HepG2 (cell line): ENCODE results near the gene SPTY2D1. TPM values are rescaled to one million over a fixed set of nuclear protein-coding genes. Genes with fewer than 3 reads are reported as not detected.

Source experiments
- ATAC-seq: fragments of 200-7000 bp; cut with Tn5 transposase; 3 replicates; pipeline ENCODE4 v1.9.1; 2020; ENCODE audit warnings: mild to moderate bottlenecking, moderate library complexity
- BruUV-seq: library from RNA; stranded (reverse); fragments of 400-500 nt; replicated peaks from 2 replicates; lab custom pipeline; 2021; lab: Mats Ljungman, UMichigan
- CTCF ChIA-PET: fragments of 300-600 bp; formaldehyde crosslinking; extraction: SDS; loops from one replicate; lab custom pipeline; 2021; ENCODE audit warnings: low total read pairs, inconsistent platforms, low intra/inter-chr PET ratio; lab: Yijun Ruan, JAX
- POLR2A ChIA-PET: fragments of 350-600 bp; sonication (Branson Sonifier 250); formaldehyde crosslinking; loops from one replicate; lab custom pipeline; 2020; ENCODE audit warnings: antibody characterized with exemption, inconsistent platforms; lab: Yijun Ruan, JAX
- DNase-seq: peaks from one replicate; pipeline ENCODE4 v3.0.0-alpha.2; 2015; ENCODE audit warnings: low spot score
- FAIRE-seq: peaks from 3 replicates; lab custom pipeline; 2011; peaks lifted over from hg19 to GRCh38; lab: Jason Lieb, UNC
- H2AFZ ChIP-seq: one replicate; pipeline ENCODE4 v1.6.1; 2011; ENCODE audit warnings: low read length, inconsistent platforms
- H3K27ac ChIP-seq: fragments of 300-600 bp; 3 replicates; pipeline ENCODE4 v1.8.0; 2011; ENCODE audit warnings: mixed run types, mild to moderate bottlenecking, mixed read lengths, low read length, inconsistent platforms; ENCODE audit not compliant: insufficient read depth; ENCODE audit errors: extremely low read length
- H3K27me3 ChIP-seq, 2 experiments: fragments of 200-600 bp in 1 of 2; 2 replicates in 1 of 2; 3 replicates in 1 of 2; pipeline versions ENCODE4 v1.6.0 to v1.8.0; 2011; ENCODE audit warnings: low read length in 2 of 2, mild to moderate bottlenecking in 2 of 2, moderate library complexity in 2 of 2, inconsistent platforms in 1 of 2; ENCODE audit not compliant: insufficient read depth in 2 of 2, control insufficient read depth in 1 of 2
- H3K36me3 ChIP-seq, 2 experiments: fragments of 200-600 bp in 1 of 2; replicated peaks in 1 of 2; 2 replicates in 1 of 2; 3 replicates in 1 of 2; pipeline versions ENCODE4 v1.5.1 to v1.8.0; 2011; ENCODE audit warnings: low read length in 2 of 2, inconsistent platforms in 1 of 2; ENCODE audit not compliant: insufficient read depth in 2 of 2, control insufficient read depth in 1 of 2
- H3K4me1 ChIP-seq: 2 replicates; pipeline ENCODE4 v1.5.1; 2012; ENCODE audit warnings: low read length, inconsistent platforms; ENCODE audit not compliant: insufficient read depth
- H3K4me2 ChIP-seq: 2 replicates; pipeline ENCODE4 v1.6.0; 2011; ENCODE audit warnings: low read depth, low read length, inconsistent platforms
- H3K4me3 ChIP-seq, 3 experiments: fragments of 200-600 bp in 1 of 3; sonication (generic), shearing (Covaris generic) in 1 of 3; replicated peaks in 1 of 3; 2 replicates each; pipeline ENCODE4 v1.5.1; 2011 to 2016; ENCODE audit warnings: low read length in 3 of 3, inconsistent platforms in 2 of 3, low read depth in 2 of 3, mild to moderate bottlenecking in 2 of 3, control low read depth in 1 of 3, mixed read lengths in 1 of 3; ENCODE audit not compliant: insufficient read depth in 1 of 3
- H3K79me2 ChIP-seq: one replicate; pipeline ENCODE4 v1.6.1; 2011; ENCODE audit warnings: low read length, inconsistent platforms; ENCODE audit not compliant: insufficient read depth
- H3K9ac ChIP-seq: 2 replicates; pipeline ENCODE4 v1.6.0; 2011; ENCODE audit warnings: mild to moderate bottlenecking, low read depth, low read length, inconsistent platforms; ENCODE audit not compliant: insufficient read depth
- H3K9me3 ChIP-seq: 2 replicates; pipeline ENCODE4 v1.5.1; 2012; ENCODE audit warnings: mild to moderate bottlenecking, low read length
- H4K20me1 ChIP-seq: 2 replicates; pipeline ENCODE4 v1.6.0; 2011; ENCODE audit warnings: inconsistent platforms, mild to moderate bottlenecking, low read length, moderate library complexity; ENCODE audit not compliant: insufficient read depth
- BRD4 ChIP-seq: sonication (generic); formaldehyde crosslinking; IDR thresholded peaks from 2 replicates; pipeline ENCODE4 v1.4.0; 2020; ENCODE audit warnings: missing genetic modification reagents
- FOXC1 ChIP-seq: sonication (generic); formaldehyde crosslinking; IDR thresholded peaks from 2 replicates; pipeline ENCODE4 v1.8.0; 2022; ENCODE audit warnings: mild to moderate bottlenecking, missing genetic modification reagents, borderline replicate concordance
- TMF1 ChIP-seq: sonication (generic); formaldehyde crosslinking; IDR thresholded peaks from 2 replicates; pipeline ENCODE4 v1.8.1; 2022; ENCODE audit warnings: low read depth, missing genetic modification reagents
- ZFP41 ChIP-seq: sonication (generic); formaldehyde crosslinking; IDR thresholded peaks from 2 replicates; pipeline ENCODE4 v1.4.0; 2020; ENCODE audit warnings: mild to moderate bottlenecking, missing genetic modification reagents, borderline replicate concordance
- ZNF333 ChIP-seq: sonication (generic); formaldehyde crosslinking; IDR thresholded peaks from 2 replicates; pipeline ENCODE4 v1.4.0; 2020; ENCODE audit warnings: mild to moderate bottlenecking, missing genetic modification reagents, borderline replicate concordance
- WGBS: methylation state at CpG from one replicate; pipeline ENCODE4 v1.1.6; 2017; ENCODE audit warnings: low lambda C conversion rate; 5-methylcytosine and 5-hydroxymethylcytosine counted together
- in situ Hi-C: cut with HindIII; loops from 2 replicates; pipeline ENCODE4 v1.10.0; 2017; ENCODE audit warnings: low pct_unique_long_range_greater_than_20kb; ENCODE audit not compliant: extremely low pct_ligation_motif_present
- intact Hi-C: fragments of 100-400 bp; cut with micrococcal nuclease; formaldehyde crosslinking; loops from one replicate; pipeline ENCODE4 v1.10.0; 2022; ENCODE audit not compliant: unreplicated experiment
- polyA plus RNA-seq, 8 experiments: library from polyadenylated mRNA; depleted of rRNA in 3 of 8; stranded (reverse) in 7 of 8; unstranded in 1 of 8; fragments of >200 nt; fragmentation: Illumina TruSeq in 4 of 8; extraction: Trizol in 4 of 8; gene quantifications; 2 replicates each; pipeline versions ENCODE4 v1.2.1 to v1.2.3, GENCODE V29; 2011 to 2016; ENCODE audit warnings: low read depth in 4 of 8, missing spikeins in 1 of 8, mixed read lengths in 1 of 8; ENCODE audit not compliant: insufficient read depth in 1 of 8
- total RNA-seq, 5 experiments: library from RNA; depleted of rRNA; stranded (reverse); fragments of >200 nt; fragmentation: Illumina TruSeq; extraction: Trizol; gene quantifications; 2 replicates each; pipeline ENCODE4 v1.2.3, GENCODE V29; 2016; ENCODE audit warnings: low read depth in 1 of 5
- TF ChIP-seq, protein P1 (sequence below): IDR thresholded peaks from 2 replicates; pipeline ENCODE4 v1.6.1; 2016; ENCODE audit warnings: missing compliant biosample characterization, missing genetic modification reagents, borderline replicate concordance
- TF ChIP-seq, protein P2 (sequence below): sonication (generic); formaldehyde crosslinking; IDR thresholded peaks from 2 replicates; pipeline ENCODE4 v1.4.0; 2020; ENCODE audit warnings: missing genetic modification reagents

SPTY2D1 gene
- total and polyA plus RNA-seq, 2 of the 13 experiments (the other 11 are each of a cell fraction or from before 2014, with no cell fraction given): 6.9 to 14.8 TPM

DNA sequence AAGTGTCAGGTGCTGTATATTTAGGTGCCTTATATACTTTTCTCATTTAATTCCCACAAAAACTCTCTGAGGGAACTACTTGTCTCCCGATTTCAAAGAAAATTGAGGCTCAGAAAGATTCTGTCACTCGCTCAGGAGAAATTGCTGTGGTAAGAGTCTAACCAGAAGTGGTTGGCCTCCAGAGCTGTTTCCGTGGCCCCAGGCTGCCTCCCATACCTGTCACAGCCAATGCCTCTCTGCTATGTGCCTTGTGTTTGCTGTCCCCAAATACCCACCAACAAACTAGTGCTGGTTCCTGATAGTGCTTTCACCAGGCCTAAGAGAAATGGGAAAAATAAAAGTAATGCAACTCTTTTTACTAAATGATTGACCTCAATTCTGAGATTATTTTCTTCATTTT lies 43.4 kb upstream of the SPTY2D1 start:
- intact Hi-C loops: no loop called here
- FAIRE-seq (no peak), ATAC-seq (no peak), DNase-seq (no peak)
- Histone ChIP-seq H3K79me2 (no peaks in the 10 kb centered on the region), H3K36me3 (no peaks in the 10 kb centered on the region), H3K9ac (no peak overlapping the region), H2AFZ (no peak overlapping the region), H3K27me3 (no peaks in the 10 kb centered on the region; a peak in 1 of 5 replicates), H4K20me1 (no peaks in the 10 kb centered on the region), H3K4me3 (no peak overlapping the region), H3K9me3 (no peaks in the 10 kb centered on the region), H3K4me2 (no peak overlapping the region), H3K4me1 (peaks cover 16% of the 10 kb centered on the region), H3K27ac (no peak overlapping the region)
- no TSS peak for BruUV-seq
- in situ Hi-C loops: no loop called here
- ChIA-PET POLR2A (no interaction called here), CTCF (no interaction called here)
- WGBS: 48% methylated on average over 3 of the region's 3 CpGs
- TF ChIP-seq, protein P1, sequence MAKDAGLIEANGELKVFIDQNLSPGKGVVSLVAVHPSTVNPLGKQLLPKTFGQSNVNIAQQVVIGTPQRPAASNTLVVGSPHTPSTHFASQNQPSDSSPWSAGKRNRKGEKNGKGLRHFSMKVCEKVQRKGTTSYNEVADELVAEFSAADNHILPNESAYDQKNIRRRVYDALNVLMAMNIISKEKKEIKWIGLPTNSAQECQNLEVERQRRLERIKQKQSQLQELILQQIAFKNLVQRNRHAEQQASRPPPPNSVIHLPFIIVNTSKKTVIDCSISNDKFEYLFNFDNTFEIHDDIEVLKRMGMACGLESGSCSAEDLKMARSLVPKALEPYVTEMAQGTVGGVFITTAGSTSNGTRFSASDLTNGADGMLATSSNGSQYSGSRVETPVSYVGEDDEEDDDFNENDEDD: no peak
- TF ChIP-seq FOXC1 (CRISPR knock-in tag) (no peak), ZNF333 (no peak), BRD4 (CRISPR knock-in tag) (no peak), ZFP41 (CRISPR knock-in tag) (no peak), TMF1 (CRISPR knock-in tag) (no peak)
- TF ChIP-seq, protein P2, sequence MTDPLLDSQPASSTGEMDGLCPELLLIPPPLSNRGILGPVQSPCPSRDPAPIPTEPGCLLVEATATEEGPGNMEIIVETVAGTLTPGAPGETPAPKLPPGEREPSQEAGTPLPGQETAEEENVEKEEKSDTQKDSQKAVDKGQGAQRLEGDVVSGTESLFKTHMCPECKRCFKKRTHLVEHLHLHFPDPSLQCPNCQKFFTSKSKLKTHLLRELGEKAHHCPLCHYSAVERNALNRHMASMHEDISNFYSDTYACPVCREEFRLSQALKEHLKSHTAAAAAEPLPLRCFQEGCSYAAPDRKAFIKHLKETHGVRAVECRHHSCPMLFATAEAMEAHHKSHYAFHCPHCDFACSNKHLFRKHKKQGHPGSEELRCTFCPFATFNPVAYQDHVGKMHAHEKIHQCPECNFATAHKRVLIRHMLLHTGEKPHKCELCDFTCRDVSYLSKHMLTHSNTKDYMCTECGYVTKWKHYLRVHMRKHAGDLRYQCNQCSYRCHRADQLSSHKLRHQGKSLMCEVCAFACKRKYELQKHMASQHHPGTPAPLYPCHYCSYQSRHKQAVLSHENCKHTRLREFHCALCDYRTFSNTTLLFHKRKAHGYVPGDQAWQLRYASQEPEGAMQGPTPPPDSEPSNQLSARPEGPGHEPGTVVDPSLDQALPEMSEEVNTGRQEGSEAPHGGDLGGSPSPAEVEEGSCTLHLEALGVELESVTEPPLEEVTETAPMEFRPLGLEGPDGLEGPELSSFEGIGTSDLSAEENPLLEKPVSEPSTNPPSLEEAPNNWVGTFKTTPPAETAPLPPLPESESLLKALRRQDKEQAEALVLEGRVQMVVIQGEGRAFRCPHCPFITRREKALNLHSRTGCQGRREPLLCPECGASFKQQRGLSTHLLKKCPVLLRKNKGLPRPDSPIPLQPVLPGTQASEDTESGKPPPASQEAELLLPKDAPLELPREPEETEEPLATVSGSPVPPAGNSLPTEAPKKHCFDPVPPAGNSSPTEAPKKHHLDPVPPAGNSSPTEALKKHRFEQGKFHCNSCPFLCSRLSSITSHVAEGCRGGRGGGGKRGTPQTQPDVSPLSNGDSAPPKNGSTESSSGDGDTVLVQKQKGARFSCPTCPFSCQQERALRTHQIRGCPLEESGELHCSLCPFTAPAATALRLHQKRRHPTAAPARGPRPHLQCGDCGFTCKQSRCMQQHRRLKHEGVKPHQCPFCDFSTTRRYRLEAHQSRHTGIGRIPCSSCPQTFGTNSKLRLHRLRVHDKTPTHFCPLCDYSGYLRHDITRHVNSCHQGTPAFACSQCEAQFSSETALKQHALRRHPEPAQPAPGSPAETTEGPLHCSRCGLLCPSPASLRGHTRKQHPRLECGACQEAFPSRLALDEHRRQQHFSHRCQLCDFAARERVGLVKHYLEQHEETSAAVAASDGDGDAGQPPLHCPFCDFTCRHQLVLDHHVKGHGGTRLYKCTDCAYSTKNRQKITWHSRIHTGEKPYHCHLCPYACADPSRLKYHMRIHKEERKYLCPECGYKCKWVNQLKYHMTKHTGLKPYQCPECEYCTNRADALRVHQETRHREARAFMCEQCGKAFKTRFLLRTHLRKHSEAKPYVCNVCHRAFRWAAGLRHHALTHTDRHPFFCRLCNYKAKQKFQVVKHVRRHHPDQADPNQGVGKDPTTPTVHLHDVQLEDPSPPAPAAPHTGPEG (CRISPR knock-in tag): no peak
